ENCODE results near the gene CRYGN.

GRCh38 chr7:151380199-151381097 lies 59.5 kb downstream of the CRYGN start:
- TF ChIP-seq CTCF (conservative IDR thresholded peaks at IDR 0.05 in 1 of 2, IDR thresholded peaks at IDR 0.05 in 1 of 2; ENCODE audit: low read depth in 1 of 2, low read length in 2 of 2) (no peak), EZH2 (IDR thresholded peaks at IDR 0.05; ENCODE audit: low read length, missing control alignments) (no peak)
